Subcutaneous abdominal adipose tissue (tissue), 5 donors: ENCODE measurements around the gene NHLH1.

Experiments used
- H3K27ac ChIP-seq: one replicate; pipeline ENCODE4 v1.7.0; 2013; ENCODE audit warnings: low read depth, mild to moderate bottlenecking, inconsistent platforms, low read length, moderate library complexity
- H3K27me3 ChIP-seq, 5 donors: one replicate each; pipeline ENCODE4 v1.7.0; 2013; ENCODE audit warnings: low read length in 5 of 5, inconsistent platforms in 1 of 5; ENCODE audit not compliant: control insufficient read depth in 5 of 5, insufficient read depth in 4 of 5
- H3K36me3 ChIP-seq, 5 donors: one replicate each; pipeline ENCODE4 v1.7.0; 2013; ENCODE audit warnings: low read length in 5 of 5; ENCODE audit not compliant: control insufficient read depth in 5 of 5, insufficient read depth in 5 of 5
- H3K4me1 ChIP-seq, 5 donors: one replicate each; pipeline ENCODE4 v1.7.0; 2013; ENCODE audit warnings: low read length in 5 of 5, mild to moderate bottlenecking in 3 of 5, moderate library complexity in 1 of 5; ENCODE audit not compliant: control insufficient read depth in 5 of 5, insufficient read depth in 5 of 5
- H3K4me3 ChIP-seq, 5 donors: one replicate each; pipeline ENCODE4 v1.7.0; 2013; ENCODE audit warnings: low read length in 5 of 5, low read depth in 1 of 5
- H3K9ac ChIP-seq, 5 donors: one replicate each; pipeline ENCODE4 v1.7.0; 2013; ENCODE audit warnings: low read length in 5 of 5, mild to moderate bottlenecking in 4 of 5, moderate library complexity in 3 of 5
- H3K9me3 ChIP-seq, 5 donors: one replicate each; pipeline ENCODE4 v1.7.0; 2013; ENCODE audit warnings: low read length in 5 of 5; ENCODE audit not compliant: control insufficient read depth in 5 of 5
- donor health status: healthy.
- donor health status: healthy.
- donor health status: healthy.
- donor health status: healthy.
- donor health status: healthy.

Gene NHLH1

DNA sequence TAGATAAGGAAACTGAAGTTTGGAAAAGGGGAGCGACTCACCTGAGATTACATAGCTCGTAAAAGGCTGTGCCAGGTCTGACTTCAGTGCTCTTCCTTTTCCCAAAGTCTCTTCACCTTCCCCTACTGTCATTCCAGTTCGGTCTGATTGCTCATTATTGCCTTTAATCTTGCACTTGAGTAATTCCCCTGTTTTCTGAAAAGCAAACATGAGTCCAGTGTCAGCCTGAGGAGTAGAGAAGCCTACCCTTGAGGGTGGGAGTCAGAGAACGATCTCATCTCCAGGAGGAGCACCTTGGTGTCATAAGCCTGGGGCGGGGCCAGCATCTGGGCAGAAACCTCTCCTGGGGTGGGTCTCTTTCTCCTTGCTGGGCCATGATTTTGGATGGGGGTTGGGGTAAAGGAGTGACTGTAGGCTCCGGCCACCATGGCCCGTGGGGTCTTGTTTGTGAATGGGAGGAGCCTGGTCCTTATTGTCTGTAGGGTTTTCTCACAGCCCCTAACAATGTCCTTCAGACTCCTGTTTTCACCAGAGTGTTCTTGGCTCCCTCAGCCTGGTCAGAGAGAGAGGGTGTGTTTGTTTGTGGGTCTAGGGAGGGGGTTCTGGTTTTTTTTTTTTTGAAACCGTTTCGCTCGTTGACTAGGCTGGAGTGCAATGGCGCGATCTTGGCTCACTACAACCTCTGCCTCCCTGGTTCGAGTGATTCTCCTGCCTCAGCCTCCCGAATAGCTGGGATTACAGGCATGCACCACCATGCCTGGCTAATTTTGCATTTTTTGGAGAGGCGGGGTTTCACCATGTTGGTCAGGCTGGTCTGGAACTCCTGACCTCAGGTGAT lies 39.5 kb downstream of the NHLH1 start:
- Histone ChIP-seq H3K4me1 (peaks cover 0 to 12% (median 3%) of the 10 kb centered on the region in 5 donors), H3K27ac (no peak overlapping the region), H3K9ac (no peak overlapping the region), H3K27me3 (peaks cover 8 to 14% (median 10%) of the 10 kb centered on the region in 5 donors), H3K36me3 (no peaks in the 10 kb centered on the region), H3K4me3 (no peak overlapping the region), H3K9me3 (no peaks in the 10 kb centered on the region)

DNA sequence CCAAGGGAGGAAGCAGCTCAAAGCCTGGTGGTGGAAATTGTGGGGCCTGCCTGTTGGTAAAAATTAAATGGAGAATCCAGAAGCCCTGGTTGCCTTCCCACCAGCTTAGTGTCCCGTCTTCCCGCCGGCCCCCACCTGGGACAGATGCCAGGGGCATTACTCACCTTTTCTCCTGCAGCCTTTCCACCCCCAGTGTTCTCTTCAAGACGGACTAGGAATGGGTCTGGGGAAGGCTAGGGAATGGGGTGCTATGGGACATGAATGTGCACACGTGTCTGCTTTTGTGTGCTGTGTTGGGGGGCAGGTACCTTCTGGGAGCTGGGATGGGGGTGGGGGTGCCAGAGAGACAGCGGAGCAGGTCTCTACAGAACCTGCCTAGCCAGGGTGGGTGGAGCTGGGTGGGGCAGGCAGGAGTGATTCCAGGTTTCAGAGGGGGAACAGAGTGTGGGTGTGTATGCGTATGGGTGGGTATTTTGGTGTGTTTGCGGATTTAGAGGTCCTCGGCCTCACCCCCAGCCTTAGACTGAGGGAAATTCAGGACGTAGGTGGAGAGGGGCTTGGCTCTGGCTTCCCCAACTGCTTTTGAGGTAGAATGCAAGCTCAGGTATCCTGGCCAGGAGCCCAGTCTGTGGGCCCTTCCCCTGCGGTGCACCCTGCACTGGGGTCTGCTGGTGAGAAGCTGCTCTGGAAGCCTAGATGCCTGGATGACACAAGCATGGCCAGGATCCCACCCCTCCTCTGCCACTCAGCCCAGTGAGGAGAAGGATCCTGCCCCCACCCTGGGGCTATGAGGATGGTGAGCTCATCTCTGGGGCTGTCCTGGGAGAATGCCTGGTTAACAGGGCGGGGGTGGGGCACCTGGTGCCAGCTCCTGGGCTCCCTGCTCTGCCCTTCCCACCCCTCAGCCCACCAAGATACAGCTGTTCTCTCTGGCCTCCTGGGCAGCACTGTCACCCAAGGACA lies 41.2 kb downstream of the NHLH1 start:
- no peaks in the 10 kb centered on the region for H3K9me3 ChIP-seq
- H3K36me3 ChIP-seq: no peaks in the 10 kb centered on the region
- H3K27ac ChIP-seq: no peak overlapping the region
- H3K27me3 ChIP-seq: peaks cover 0 to 10% (median 5%) of the 10 kb centered on the region in 5 donors
- peaks cover 0 to 1% (median 0%) of the 10 kb centered on the region in 5 donors for H3K4me1 ChIP-seq
- H3K4me3 ChIP-seq: no peak overlapping the region
- H3K9ac ChIP-seq: no peak overlapping the region

DNA sequence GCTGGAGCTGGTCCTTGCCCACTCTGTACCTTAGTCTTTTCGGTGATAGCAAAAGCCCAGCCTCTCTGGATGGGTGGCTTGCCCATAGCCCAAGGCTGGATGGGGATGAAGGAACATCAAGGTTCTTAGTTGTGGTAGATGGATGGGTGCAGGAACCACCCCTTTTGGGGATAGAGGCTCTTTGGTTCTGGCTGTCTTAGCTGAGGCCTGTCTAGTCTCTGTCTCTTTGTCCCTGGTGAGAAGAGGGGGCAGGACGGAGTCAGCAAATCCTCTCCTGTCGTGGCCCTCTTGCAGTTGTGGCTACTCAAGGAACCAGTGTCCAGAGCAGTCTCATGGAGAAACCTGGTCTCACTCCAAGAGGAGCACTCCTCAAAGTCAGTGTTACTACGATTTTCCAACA lies 42.0 kb downstream of the NHLH1 start:
- Histone ChIP-seq H3K4me1 (no peaks in the 10 kb centered on the region), H3K4me3 (no peak overlapping the region), H3K9ac (no peak overlapping the region), H3K36me3 (no peaks in the 10 kb centered on the region), H3K27ac (no peak overlapping the region), H3K27me3 (peaks cover 0 to 15% (median 5%) of the 10 kb centered on the region in 5 donors), H3K9me3 (no peaks in the 10 kb centered on the region)

DNA sequence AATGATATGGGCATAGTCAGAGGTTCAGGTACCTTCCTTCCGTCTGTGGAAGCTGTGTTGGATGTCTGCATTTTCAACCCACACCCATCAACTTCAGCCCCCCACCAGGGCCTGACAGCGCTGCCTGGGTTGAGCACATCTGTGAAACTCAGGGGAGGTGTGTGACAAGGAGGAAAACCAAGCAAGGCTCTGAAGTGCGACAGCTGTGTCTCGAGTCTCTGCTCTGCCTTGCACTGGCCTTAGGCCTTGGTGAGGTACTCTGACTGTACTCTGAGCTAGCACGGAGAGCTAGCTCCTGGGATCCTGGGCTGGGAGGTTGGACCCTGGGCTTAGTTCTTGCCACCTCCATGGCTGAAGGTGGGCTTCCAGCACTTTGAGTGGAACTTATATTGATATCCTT lies 42.6 kb downstream of the NHLH1 start:
- no peaks in the 10 kb centered on the region for H3K36me3 ChIP-seq
- H3K4me1 ChIP-seq: no peaks in the 10 kb centered on the region
- no peak overlapping the region for H3K9ac ChIP-seq
- no peak overlapping the region for H3K27ac ChIP-seq
- peaks cover 0 to 15% (median 5%) of the 10 kb centered on the region in 5 donors for H3K27me3 ChIP-seq
- no peak overlapping the region for H3K4me3 ChIP-seq
- H3K9me3 ChIP-seq: no peaks in the 10 kb centered on the region

DNA sequence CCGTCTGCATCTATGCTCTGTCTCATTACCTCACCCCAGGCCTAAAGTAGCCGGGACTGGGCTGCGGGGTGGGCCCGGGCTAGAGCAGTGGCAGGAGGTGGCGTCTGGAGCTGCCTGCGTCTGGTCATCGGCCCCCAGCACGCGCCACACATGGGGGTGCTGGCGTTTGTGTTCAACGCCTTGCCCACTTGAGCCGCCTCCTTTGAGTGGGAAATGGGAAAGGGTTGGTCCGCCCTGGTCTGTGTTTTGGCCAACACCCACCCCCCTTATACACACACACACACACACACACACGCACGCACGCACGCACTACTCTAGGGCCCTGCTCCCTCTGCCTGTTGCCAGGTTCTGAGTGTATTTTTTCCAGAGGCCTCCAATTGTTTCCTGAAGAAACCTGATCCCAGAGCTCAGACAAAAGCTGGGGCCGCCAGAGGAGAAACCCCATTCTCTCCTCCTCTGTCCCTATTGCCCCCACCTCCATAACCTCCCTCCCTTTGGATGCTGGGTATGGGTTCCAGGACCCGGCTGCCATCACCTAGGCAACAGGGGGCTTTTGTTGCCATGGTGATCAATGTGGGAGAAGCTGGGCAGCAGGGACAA lies 43.6 kb downstream of the NHLH1 start:
- Histone ChIP-seq H3K27ac (no peak overlapping the region), H3K27me3 (peaks cover 0 to 15% (median 5%) of the 10 kb centered on the region in 5 donors), H3K4me3 (no peak overlapping the region), H3K9ac (no peak overlapping the region), H3K36me3 (no peaks in the 10 kb centered on the region), H3K4me1 (no peaks in the 10 kb centered on the region), H3K9me3 (no peaks in the 10 kb centered on the region)

DNA sequence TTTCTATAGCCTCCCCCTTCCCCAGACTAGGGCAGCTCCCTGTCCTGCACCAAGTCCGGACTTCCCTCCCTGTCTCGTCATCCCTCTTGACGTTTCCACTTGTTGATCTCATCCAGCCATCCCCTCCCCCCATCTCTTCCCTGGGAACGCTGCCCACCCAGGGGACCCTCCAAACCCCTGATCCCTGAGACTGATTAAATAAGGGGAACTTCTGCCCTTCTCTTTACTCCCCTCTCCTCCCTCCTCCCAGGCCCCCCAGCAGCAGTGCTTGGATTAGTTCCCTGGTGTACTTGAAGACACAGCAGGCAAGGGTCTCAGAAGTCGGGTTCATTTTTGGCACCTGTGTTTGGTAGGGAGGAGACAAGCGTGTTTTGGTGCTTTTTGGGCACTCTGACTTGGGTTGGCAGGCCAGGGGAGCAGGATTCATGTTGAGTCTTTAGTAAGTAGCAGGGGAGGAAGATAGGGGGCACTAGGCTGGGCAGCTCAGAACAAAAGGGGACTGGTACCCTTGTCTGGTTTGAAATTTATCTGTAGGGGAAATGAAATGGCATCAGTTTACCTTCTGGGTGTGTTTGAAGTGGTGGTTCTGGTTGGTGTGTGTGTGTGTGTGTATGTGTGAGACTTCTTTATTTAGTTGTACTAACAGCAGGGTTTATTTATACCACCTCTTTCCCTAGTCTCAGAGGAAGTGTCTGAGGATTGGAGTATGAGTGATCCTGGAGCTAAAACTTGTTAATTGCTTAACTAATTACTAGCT lies 44.6 kb downstream of the NHLH1 start:
- no peak overlapping the region for H3K9ac ChIP-seq
- no peaks in the 10 kb centered on the region for H3K4me1 ChIP-seq
- H3K27me3 ChIP-seq: peaks cover 0 to 15% (median 5%) of the 10 kb centered on the region in 5 donors
- H3K4me3 ChIP-seq: no peak overlapping the region
- H3K9me3 ChIP-seq: no peaks in the 10 kb centered on the region
- no peak overlapping the region for H3K27ac ChIP-seq
- H3K36me3 ChIP-seq: no peaks in the 10 kb centered on the region

DNA sequence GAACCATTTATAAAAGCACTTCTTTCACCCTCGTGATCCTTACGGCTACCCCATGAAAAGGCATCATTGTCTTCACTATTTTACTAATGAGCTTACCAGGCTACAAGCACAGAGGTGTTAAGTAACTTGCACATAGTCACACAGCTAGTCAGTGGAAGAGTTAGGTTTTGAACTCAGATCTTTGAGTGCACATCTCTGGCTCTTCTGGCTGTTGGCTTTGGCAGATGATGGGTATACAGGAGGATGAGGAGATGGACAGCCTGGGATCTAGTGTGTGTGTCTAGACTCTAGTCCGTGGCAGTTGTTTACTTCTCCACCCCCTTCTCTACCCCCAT lies 45.1 kb downstream of the NHLH1 start:
- no peak overlapping the region for H3K4me3 ChIP-seq
- H3K27ac ChIP-seq: no peak overlapping the region
- peaks cover 0 to 15% (median 5%) of the 10 kb centered on the region in 5 donors for H3K27me3 ChIP-seq
- no peak overlapping the region for H3K9ac ChIP-seq
- no peaks in the 10 kb centered on the region for H3K9me3 ChIP-seq
- H3K36me3 ChIP-seq: no peaks in the 10 kb centered on the region
- H3K4me1 ChIP-seq: no peaks in the 10 kb centered on the region

DNA sequence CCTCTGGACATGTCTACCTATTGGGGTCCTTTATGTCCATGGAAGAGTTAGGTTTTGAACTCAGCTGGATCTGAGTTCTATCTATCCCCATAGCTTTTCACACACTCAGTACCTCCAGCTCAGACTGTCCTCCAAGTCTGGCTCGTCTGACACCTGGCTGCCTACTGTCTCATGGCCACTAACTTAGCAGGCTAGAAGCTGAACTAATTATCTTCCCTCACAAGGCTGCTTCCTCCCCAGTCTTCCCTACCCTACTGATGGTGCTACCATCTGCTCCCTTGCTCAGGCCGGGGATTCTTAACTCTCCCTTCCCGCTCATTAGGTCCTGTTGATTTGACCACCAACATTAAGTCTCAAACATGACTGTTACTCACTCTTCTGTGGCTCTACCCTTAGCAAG lies 46.8 kb downstream of the NHLH1 start:
- Histone ChIP-seq H3K4me1 (no peaks in the 10 kb centered on the region), H3K9me3 (no peaks in the 10 kb centered on the region), H3K27me3 (peaks cover 0 to 19% (median 5%) of the 10 kb centered on the region in 5 donors), H3K4me3 (no peak overlapping the region), H3K9ac (no peak overlapping the region), H3K27ac (no peak overlapping the region), H3K36me3 (peaks cover 0 to 3% (median 0%) of the 10 kb centered on the region in 5 donors)

DNA sequence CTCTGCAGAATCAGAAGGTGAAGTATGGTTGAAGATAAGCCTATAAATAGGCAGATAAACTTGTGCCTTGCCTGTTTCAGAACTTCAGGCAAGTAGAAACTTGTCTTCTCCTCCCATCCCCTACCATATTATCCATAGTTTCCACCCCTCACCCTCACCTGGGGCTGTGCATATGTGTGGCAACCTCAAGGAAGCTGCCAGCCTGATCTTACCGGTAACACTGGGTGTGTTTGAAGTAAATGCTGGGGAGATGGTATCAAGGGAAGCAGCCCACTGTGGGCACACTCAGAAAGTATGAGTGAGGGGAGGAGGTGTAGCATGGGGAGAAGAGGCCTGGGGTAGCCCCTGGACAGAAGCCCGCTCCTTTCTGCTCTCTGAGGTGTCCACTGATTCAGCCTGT lies 48.0 kb downstream of the NHLH1 start:
- peaks cover 0 to 19% (median 5%) of the 10 kb centered on the region in 5 donors for H3K27me3 ChIP-seq
- H3K9ac ChIP-seq: no peak overlapping the region
- H3K9me3 ChIP-seq: no peaks in the 10 kb centered on the region
- peaks cover 0 to 3% (median 0%) of the 10 kb centered on the region in 5 donors for H3K36me3 ChIP-seq
- H3K27ac ChIP-seq: no peak overlapping the region
- H3K4me1 ChIP-seq: no peaks in the 10 kb centered on the region
- H3K4me3 ChIP-seq: no peak overlapping the region
